ENCODE measurements around the gene FHIP1A.

- TF ChIP-seq CTCF (IDR thresholded peaks at IDR 0.05) (no peak), POLR2A (IDR thresholded peaks at IDR 0.05) (no peak)
Measured at GRCh38 chr4:151389311-151389710, 19.7 kb upstream of the FHIP1A start.

All from thyroid gland (tissue), 4 donors.